HG03342 (cell line): ENCODE results near the gene OR8A1.
"Not testable (repeated sequence)": the region's sequence is repeated elsewhere in the genome, so short reads cannot be mapped to it uniquely, and the experiment has no call there.

Source experiments
- ATAC-seq: cut with Tn5 transposase; IDR thresholded peaks from one replicate; pipeline ENCODE4 v1.9.1; 2021; ENCODE audit warnings: mild to moderate bottlenecking, moderate library complexity; ENCODE audit not compliant: unreplicated experiment

Gene OR8A1

GRCh38 chr11:124591430-124591829 is 21.6 kb downstream of the OR8A1 start:
- no peak for ATAC-seq

DNA sequence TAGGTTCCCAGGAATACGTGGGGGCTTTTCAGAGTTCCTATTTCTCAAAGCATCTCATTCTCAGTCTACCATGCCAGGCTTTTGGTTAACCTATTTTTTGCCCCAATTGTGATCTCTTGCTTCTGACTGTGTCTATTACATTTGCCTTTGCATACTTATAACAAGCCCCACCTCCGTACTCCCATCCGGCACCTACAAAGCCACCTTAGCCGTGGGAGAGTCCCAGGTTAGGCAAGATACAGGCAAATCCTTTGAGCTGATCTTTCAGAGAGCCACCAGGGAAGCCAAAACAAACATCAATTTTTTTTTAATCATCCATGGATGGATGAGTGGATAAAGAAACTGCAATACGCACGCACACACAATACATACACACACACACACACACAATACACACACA is 22.8 kb downstream of the OR8A1 start:
- no peak for ATAC-seq

DNA sequence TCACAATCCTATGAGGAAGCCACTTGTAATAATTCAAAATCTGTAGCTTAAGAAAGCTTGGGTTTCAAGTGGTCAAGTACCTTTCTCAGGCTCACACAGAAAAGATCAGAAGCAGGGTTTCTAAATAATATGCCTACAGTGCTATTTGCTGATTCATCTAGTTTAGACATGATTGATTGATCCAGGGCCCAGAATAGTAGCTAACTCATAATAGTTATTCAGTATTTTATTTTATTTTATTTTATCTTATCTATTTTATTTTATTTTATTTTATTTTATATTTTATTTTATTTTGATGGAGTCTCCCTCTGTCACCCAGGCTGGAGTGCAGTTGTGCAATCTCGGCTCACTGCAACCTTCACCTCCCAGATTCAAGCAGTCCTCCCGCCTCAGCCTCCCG is 25.5 kb downstream of the OR8A1 start:
- no peak for ATAC-seq

- no peak for ATAC-seq
Measured at GRCh38 chr11:124597626-124598025, 27.8 kb downstream of the OR8A1 start.

DNA sequence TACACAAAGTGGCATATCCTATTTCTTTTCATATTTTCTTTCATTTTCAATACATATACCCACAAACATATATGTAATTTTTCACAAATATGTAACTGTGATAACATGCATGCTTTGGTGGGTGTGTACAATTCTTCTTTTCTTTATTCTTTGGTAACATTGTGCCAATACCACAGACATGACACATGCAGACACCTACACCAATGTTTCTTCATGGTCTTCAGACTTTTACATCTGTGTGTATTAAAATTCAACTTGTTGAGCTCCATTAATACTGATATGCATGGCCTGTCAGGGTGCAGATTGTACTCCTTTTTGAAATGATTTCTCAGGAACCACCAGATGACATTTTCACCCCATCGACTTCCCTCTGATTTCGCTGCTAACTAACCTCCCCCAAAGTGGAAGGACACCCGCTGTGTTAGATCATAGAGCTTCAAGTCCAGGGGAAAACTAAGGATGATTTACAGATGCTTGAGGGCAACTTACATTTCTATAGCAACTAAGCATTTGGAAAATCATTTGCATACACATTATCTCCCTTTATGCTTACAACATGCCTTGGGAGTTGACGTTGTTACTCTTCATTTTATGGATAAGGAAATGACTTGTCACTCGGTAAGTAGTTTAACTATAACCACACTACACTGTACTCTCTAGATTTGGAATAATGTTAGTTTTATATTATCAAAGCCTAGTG is 31.0 kb downstream of the OR8A1 start:
- ATAC-seq = no peak

DNA sequence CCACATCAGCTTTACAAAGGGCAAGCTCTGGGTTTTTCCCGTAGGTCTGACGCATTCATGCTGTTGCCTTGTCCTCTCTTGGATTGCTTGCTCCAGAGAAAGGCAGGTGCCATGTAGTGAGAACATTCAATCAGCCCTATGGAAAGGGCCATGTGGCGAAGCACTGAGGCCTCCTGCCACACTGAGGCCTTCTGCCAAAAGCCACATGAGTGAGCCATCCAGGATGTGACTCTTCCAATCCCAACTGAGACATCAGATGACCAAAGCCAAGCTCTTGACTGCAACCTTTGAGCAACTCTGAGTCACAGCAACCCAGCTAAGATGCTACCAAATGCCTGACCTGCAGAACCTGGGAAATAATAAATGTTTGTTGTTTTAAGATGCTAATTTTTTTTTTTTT is 32.4 kb downstream of the OR8A1 start:
- no peak for ATAC-seq

DNA sequence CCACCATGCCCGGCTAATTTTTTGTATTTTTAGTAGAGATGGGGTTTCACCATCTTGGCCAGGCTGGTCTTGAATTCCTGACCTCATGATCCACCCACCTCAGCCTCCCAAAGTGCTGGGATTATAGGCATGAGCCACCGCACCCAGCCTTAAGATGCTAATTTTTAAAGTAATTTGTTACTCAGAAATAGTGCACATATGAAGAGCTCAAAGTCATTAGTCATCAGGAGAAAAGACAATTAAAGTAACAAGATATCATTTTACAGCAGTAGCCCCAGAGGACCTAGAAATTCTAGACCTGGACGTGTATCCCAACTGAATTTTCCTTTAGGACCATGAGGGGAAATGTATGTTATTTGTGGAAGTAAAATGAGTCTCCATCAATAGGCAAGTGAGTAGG is 32.9 kb downstream of the OR8A1 start:
- not testable (repeated sequence) for ATAC-seq

GRCh38 chr11:124605719-124606118 is 35.9 kb downstream of the OR8A1 start:
- ATAC-seq = no peak

DNA sequence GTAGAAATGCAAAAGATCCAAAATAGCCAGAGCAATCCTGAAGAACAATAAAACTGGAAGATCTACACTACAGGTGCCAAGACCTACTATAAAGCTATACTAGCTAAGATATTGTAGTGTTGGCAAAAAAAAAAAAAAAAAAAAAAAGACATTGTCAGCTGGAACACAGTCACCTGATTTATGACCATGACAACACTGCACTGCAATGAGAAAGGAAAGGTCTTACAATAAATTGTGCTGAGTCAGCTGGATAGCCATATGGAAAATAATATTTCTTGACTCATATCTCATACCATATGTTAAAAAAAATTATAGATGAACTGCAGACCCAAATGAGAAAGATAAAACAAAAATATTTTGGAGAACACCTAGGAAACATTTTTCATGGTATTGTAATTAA is 38.4 kb downstream of the OR8A1 start:
- no peak for ATAC-seq

DNA sequence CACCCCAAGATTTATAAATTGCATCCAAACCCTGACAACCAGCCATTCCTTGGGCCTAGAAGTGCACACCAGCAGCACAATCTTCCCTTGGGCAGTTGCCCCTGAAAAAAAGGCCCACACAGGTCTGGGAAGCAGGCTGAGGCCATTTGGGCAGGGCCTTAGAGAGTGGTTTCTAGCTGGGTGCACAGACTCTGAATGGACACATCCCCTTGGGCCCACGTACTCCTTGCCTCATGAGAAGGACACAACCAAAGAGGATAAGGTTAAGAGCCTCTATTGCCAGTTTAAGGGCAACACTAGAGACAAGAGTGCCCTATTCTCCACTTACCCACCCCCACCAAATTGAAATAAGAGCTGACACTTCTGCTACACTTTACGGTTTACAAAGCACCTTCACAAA is 40.5 kb downstream of the OR8A1 start:
- no peak for ATAC-seq

- no peak for ATAC-seq
Measured at GRCh38 chr11:124611064-124611463, 41.3 kb downstream of the OR8A1 start, which contains the start of gene PANX3. Gene PANX3, plus strand, starts transcription at chr11:124611428. Its CDS starts 129 bp downstream, at chr11:124611557.

- no peak for ATAC-seq
Measured at GRCh38 chr11:124612045-124612444, 42.2 kb downstream of the OR8A1 start.

DNA sequence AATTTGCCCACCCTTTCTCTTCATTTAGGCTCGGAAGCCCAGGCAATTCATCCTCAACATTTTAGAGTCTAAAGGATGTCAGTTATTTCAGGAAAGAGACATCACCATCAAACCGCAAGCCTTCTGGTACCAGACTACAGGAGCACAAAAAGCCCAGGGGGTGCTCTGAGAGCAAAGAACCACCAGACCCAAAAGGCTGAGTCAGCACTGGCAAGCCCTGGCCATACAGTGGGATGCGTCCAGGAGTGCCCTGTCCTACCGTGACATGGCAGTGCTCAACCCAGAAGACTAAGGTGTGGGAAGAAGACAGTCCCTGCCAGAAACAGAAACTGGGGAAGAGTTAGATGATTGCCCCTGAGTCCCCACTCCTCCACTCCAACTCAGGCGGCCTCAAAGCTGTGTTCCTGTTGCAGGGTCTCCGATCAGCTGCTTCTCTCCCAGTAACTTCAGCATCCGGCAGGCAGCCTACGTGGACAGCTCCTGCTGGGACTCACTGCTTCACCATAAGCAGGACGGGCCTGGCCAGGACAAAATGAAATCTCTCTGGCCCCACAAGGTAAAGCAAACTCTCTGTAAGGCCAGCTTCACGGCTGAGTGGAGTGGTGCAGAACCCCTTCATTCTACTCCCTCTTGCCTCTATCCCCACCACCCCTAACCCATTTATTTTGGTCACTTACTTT is 42.9 kb downstream of the OR8A1 start:
- no peak for ATAC-seq

DNA sequence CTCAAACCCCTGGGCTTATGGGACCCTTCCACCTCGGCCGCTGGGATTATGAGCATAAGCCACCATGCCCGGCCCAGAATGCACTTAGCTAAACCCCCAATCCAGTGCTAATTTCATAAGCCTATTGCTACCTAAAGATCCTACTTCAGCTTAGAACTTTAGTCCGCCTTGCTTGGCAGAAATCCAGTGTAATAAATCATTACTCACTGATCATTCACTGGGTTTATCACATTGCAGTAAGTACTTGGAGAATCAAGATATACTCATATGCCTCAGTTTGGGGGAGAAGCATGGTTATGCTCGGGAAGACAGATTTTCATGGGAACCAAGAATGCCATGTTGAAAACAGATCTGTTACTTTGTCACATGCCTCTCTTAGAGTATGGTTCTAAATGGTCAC is 49.1 kb downstream of the OR8A1 start:
- ATAC-seq = no peak
